T-cell (primary cell): ENCODE results near the gene PLIN5. TPM values are rescaled to one million over a fixed set of nuclear protein-coding genes. Genes with fewer than 3 reads are reported as not detected.
"Not testable (repeated sequence)": the region's sequence is repeated elsewhere in the genome, so short reads cannot be mapped to it uniquely, and the experiment has no call there.

Experiments
- ATAC-seq, 4 experiments: fragments of 200-7000 bp in 3 of 4; fragments of 150-1000 bp in 1 of 4; cut with Tn5 transposase; replicated peaks in 1 of 4; 1 replicate in 3 of 4; 2 replicates in 1 of 4; pipeline ENCODE4 v1.10.0; 2021; ENCODE audit warnings: moderate library complexity in 3 of 4, mild to moderate bottlenecking in 2 of 4, moderate number of reproducible peaks in 1 of 4
- CTCF ChIA-PET, 2 donors: fragments of 300-600 bp; sonication (Branson Sonifier 250); formaldehyde crosslinking; loops; one replicate each; lab custom pipeline; 2022; ENCODE audit warnings: antibody characterized with exemption in 2 of 2; lab: Charles Lee
- POLR2A ChIA-PET, 2 donors: fragments of 300-600 bp; sonication (Branson Sonifier 250); formaldehyde crosslinking; loops; one replicate each; lab custom pipeline; 2022; ENCODE audit warnings: antibody characterized with exemption in 2 of 2; lab: Charles Lee
- DNase-seq, 35 experiments: peaks; one replicate each; pipeline versions ENCODE4 v3.0.0 to v3.0.0-alpha.2; 2013 to 2023
- H3K27ac ChIP-seq: one replicate; pipeline ENCODE4 v1.5.1; 2013; ENCODE audit warnings: low read length
- H3K27me3 ChIP-seq, 2 experiments: replicated peaks in 1 of 2; 1 replicate in 1 of 2; 2 replicates in 1 of 2; pipeline versions ENCODE4 v1.6.1 to v1.7.0; 2013; ENCODE audit warnings: low read length in 1 of 2, mixed read lengths in 1 of 2; ENCODE audit not compliant: control insufficient read depth in 2 of 2, insufficient read depth in 2 of 2; ENCODE audit errors: extremely low read depth in 1 of 2
- H3K36me3 ChIP-seq, 2 donors: 1 replicate in 1 of 2; 2 replicates in 1 of 2; pipeline versions ENCODE4 v1.6.1 to v1.7.0; 2013; ENCODE audit warnings: low read length in 1 of 2; ENCODE audit not compliant: control insufficient read depth in 2 of 2, insufficient read depth in 1 of 2; ENCODE audit errors: extremely low read depth in 1 of 2
- H3K4me1 ChIP-seq, 2 experiments: 1 replicate in 1 of 2; 2 replicates in 1 of 2; pipeline versions ENCODE4 v1.6.1 to v1.7.0; 2013; ENCODE audit warnings: low read length in 2 of 2, mixed read lengths in 1 of 2; ENCODE audit not compliant: insufficient read depth in 2 of 2, control insufficient read depth in 1 of 2; ENCODE audit errors: extremely low read depth in 1 of 2
- H3K4me3 ChIP-seq, 2 donors: 1 replicate in 1 of 2; 2 replicates in 1 of 2; pipeline versions ENCODE4 v1.5.1 to v1.7.0; 2013; ENCODE audit warnings: mild to moderate bottlenecking in 2 of 2, low read length in 1 of 2, moderate library complexity in 1 of 2; ENCODE audit not compliant: control insufficient read depth in 1 of 2; ENCODE audit errors: extremely low read depth in 1 of 2
- H3K9me3 ChIP-seq: 2 replicates; pipeline ENCODE4 v1.7.0; 2013
- H3K27ac Mint-ChIP-seq, 2 donors: one replicate each; pipeline ENCODE4 v1.8.0; 2020 to 2021; ENCODE audit warnings: mild to moderate bottlenecking in 2 of 2, mixed read lengths in 2 of 2
- H3K27me3 Mint-ChIP-seq, 2 donors: one replicate each; pipeline ENCODE4 v1.8.0; 2021 to 2022; ENCODE audit warnings: mixed read lengths in 2 of 2
- H3K36me3 Mint-ChIP-seq: one replicate; pipeline ENCODE4 v1.8.0; 2021; ENCODE audit warnings: mixed read lengths
- H3K4me1 Mint-ChIP-seq, 3 donors: one replicate each; pipeline ENCODE4 v1.8.0; 2020 to 2022; ENCODE audit warnings: mixed read lengths in 3 of 3, mild to moderate bottlenecking in 1 of 3
- H3K4me3 Mint-ChIP-seq, 3 donors: one replicate each; pipeline ENCODE4 v1.8.0; 2020 to 2022; ENCODE audit warnings: mild to moderate bottlenecking in 3 of 3, mixed read lengths in 3 of 3, moderate library complexity in 3 of 3
- H3K9me3 Mint-ChIP-seq, 3 donors: one replicate each; pipeline ENCODE4 v1.8.0; 2020 to 2022; ENCODE audit warnings: mixed read lengths in 3 of 3
- WGBS: methylation state at CpG from one replicate; pipeline ENCODE4 v1.1.5; 2013; ENCODE audit warnings: missing lambda C conversion rate; ENCODE audit not compliant: insufficient coverage; 5-methylcytosine and 5-hydroxymethylcytosine counted together
- total RNA-seq, 35 experiments: library from RNA in 6 of 35; stranded (reverse) in 6 of 35; fragments of 120-200 nt in 1 of 35; gene quantifications; one replicate each; pipeline versions ENCODE4 v1.2.1 to v1.2.4 and lab custom pipeline; 2013 to 2026

The PLIN5 gene
- total RNA-seq, 5 donors from 2014 or later (not counting 1 experiment from before 2014, with no cell fraction given): 0.14 to 2.3 (median 0.99) TPM

DNA sequence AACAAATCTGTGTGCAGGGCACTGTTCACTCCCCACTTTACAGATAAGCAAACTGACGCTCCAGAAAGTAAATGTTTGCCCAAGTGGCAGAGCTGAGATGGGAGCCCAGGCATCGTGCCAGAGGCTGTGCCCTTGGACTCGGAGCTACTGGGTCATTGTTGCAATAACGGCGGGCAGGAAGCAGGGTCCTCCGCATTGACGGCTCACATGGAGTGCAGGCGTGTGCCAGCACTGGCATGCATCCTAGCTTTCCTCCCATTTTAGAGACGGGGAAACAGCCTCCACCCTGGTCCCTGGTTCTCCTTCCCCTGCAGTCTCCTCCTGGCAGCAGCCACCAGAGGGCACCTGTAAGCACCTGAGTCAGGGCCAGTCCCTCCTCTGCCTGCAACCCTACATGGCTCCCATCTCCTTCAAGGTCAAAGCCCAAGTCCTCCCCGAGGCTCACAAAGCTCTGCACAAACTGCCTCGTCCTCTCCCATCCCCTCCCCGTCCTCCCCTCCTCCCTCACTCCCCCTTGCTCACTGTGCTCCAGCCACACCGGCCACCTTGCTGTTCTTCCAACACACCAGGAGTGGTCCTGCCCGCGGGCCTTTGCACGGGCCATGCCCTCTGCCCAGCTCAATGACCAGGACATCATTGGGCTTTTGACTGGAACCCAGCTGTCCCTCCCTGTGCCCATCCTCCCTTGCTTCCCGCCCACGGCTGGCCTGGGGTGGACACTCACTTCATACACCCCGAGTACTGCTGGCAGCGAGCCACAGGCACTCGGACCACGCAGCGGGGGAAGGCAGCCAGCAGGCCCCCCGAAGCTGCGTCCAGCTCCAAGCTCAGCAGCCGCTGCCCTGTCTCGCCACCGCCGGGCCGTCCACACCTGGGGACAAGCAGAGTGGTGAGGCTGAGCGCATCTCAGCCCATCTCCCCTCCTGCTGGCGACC, 12.5 kb upstream of the PLIN5 start:
- CTCF ChIA-PET: interaction anchor here in 1 of 2 donors (0.6 kb wide), 1 partner anchor 315 kb away, joined by 4 read pairs; no protein-coding TSS in a partner anchor

GRCh38 chr19:4543842-4544647, 9.0 kb upstream of the PLIN5 start:
- no peaks in the 10 kb centered on the region for H3K9me3 Mint-ChIP-seq
- H3K4me1 ChIP-seq: peaks cover 0 to 6% of the 10 kb centered on the region in 2 experiments
- H3K27ac ChIP-seq: no peak overlapping the region
- H3K36me3 ChIP-seq: no peaks in the 10 kb centered on the region
- no peaks in the 10 kb centered on the region for H3K36me3 Mint-ChIP-seq
- no peak overlapping the region for H3K4me3 ChIP-seq
- H3K27me3 ChIP-seq: peaks cover 0 to 40% of the 10 kb centered on the region in 2 experiments
- no peak overlapping the region for H3K27ac Mint-ChIP-seq
- peaks cover 0 to 6% (median 4%) of the 10 kb centered on the region in 3 donors for H3K4me1 Mint-ChIP-seq
- ATAC-seq (no peak), DNase-seq (no peak)
- ChIA-PET CTCF (no interaction called here), POLR2A (no interaction called here)
- WGBS: 92% methylated on average over 61 of the region's 87 CpGs
- H3K4me3 Mint-ChIP-seq: no peak overlapping the region
- peaks cover 5 to 11% of the 10 kb centered on the region in 2 donors for H3K27me3 Mint-ChIP-seq
- no peaks in the 10 kb centered on the region for H3K9me3 ChIP-seq

More for the DNA sequence above, 12.5 kb upstream of the PLIN5 start:
- DNase-seq (no peak), ATAC-seq (no peak)
- Histone ChIP-seq H3K27me3 (peaks cover 0 to 43% of the 10 kb centered on the region in 2 experiments), H3K27ac (no peak overlapping the region), H3K9me3 (no peaks in the 10 kb centered on the region), H3K4me3 (no peak overlapping the region), H3K4me1 (no peaks in the 10 kb centered on the region), H3K36me3 (no peaks in the 10 kb centered on the region)
- Mint-ChIP-seq H3K4me1 (no peaks in the 10 kb centered on the region), H3K27me3 (peaks cover 10 to 13% of the 10 kb centered on the region in 2 donors), H3K4me3 (no peak overlapping the region), H3K36me3 (no peaks in the 10 kb centered on the region), H3K27ac (no peak overlapping the region), H3K9me3 (no peaks in the 10 kb centered on the region)
- POLR2A ChIA-PET: no interaction called here
- WGBS: 83% methylated on average over 27 of the region's 32 CpGs

GRCh38 chr19:4542896-4543841, 8.1 kb upstream of the PLIN5 start:
- ChIA-PET CTCF (no interaction called here), POLR2A (no interaction called here)
- no peak for DNase-seq
- no peak overlapping the region for H3K4me3 Mint-ChIP-seq
- peaks cover 0 to 6% (median 4%) of the 10 kb centered on the region in 3 donors for H3K4me1 Mint-ChIP-seq
- H3K36me3 Mint-ChIP-seq: no peaks in the 10 kb centered on the region
- no peaks in the 10 kb centered on the region for H3K9me3 ChIP-seq
- H3K4me1 ChIP-seq: peaks cover 0 to 6% of the 10 kb centered on the region in 2 experiments
- peaks cover 3 to 14% of the 10 kb centered on the region in 2 donors for H3K27me3 Mint-ChIP-seq
- no peaks in the 10 kb centered on the region for H3K9me3 Mint-ChIP-seq
- peaks cover 0 to 48% of the 10 kb centered on the region in 2 experiments for H3K27me3 ChIP-seq
- no peak for ATAC-seq
- no peak overlapping the region for H3K27ac ChIP-seq
- no peak overlapping the region for H3K4me3 ChIP-seq
- WGBS: 77% methylated on average over 34 of the region's 77 CpGs
- no peaks in the 10 kb centered on the region for H3K36me3 ChIP-seq
- H3K27ac Mint-ChIP-seq: no peak overlapping the region

DNA sequence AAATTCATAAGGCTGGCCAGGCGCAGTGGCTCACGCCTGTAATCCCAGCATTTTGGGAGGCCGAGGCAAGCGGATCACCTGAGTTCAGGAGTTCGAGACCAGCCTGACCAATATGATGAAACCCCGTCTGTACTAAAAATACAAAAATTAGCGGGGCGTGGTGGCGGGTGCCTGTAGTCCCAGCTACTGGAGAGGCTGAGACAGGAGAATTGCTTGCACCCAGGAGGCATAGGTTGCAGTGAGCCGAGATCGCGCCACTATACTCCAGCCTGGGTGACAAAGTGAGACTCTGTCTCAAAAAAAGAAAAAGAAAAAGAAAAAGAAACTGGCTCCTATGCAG, 6.8 kb upstream of the PLIN5 start:
- H3K4me1 ChIP-seq, H3K27ac Mint-ChIP-seq, POLR2A ChIA-PET, H3K9me3 ChIP-seq, DNase-seq, ATAC-seq, H3K4me1 Mint-ChIP-seq, H3K9me3 Mint-ChIP-seq, CTCF ChIA-PET, H3K4me3 ChIP-seq, H3K36me3 Mint-ChIP-seq, H3K4me3 Mint-ChIP-seq, H3K36me3 ChIP-seq, H3K27ac ChIP-seq: not testable (repeated sequence)
- H3K27me3 Mint-ChIP-seq: peaks cover 3 to 22% of the 10 kb centered on the region in 2 donors
- WGBS: 90% methylated on average over 10 of the region's 12 CpGs
- H3K27me3 ChIP-seq: peaks cover 2 to 48% of the 10 kb centered on the region in 2 experiments

GRCh38 chr19:4541114-4541805, 6.2 kb upstream of the PLIN5 start:
- peaks cover 2 to 51% of the 10 kb centered on the region in 2 experiments for H3K27me3 ChIP-seq
- ChIA-PET POLR2A (no interaction called here), CTCF (no interaction called here)
- no peaks in the 10 kb centered on the region for H3K9me3 ChIP-seq
- Mint-ChIP-seq H3K9me3 (no peaks in the 10 kb centered on the region), H3K27me3 (peaks cover 3 to 26% of the 10 kb centered on the region in 2 donors), H3K36me3 (no peaks in the 10 kb centered on the region), H3K4me3 (no peak overlapping the region), H3K4me1 (peaks cover 0 to 6% (median 4%) of the 10 kb centered on the region in 3 donors), H3K27ac (no peak overlapping the region)
- ATAC-seq (no peak), DNase-seq (no peak)
- no peaks in the 10 kb centered on the region for H3K36me3 ChIP-seq
- no peak overlapping the region for H3K27ac ChIP-seq
- H3K4me1 ChIP-seq: peaks cover 0 to 6% of the 10 kb centered on the region in 2 experiments
- 94% methylated on average over 9 of the region's 12 CpGs for WGBS
- H3K4me3 ChIP-seq: no peak overlapping the region
